ENCODE results near the gene BAZ1B. TPM values are rescaled to one million over a fixed set of nuclear protein-coding genes. Genes with fewer than 3 reads are reported as not detected.

Gene BAZ1B
- total and polyA plus RNA-seq, 2 of the 4 experiments (the other 2 are of a cell fraction), result 20.2 to 45.0 TPM

DNA sequence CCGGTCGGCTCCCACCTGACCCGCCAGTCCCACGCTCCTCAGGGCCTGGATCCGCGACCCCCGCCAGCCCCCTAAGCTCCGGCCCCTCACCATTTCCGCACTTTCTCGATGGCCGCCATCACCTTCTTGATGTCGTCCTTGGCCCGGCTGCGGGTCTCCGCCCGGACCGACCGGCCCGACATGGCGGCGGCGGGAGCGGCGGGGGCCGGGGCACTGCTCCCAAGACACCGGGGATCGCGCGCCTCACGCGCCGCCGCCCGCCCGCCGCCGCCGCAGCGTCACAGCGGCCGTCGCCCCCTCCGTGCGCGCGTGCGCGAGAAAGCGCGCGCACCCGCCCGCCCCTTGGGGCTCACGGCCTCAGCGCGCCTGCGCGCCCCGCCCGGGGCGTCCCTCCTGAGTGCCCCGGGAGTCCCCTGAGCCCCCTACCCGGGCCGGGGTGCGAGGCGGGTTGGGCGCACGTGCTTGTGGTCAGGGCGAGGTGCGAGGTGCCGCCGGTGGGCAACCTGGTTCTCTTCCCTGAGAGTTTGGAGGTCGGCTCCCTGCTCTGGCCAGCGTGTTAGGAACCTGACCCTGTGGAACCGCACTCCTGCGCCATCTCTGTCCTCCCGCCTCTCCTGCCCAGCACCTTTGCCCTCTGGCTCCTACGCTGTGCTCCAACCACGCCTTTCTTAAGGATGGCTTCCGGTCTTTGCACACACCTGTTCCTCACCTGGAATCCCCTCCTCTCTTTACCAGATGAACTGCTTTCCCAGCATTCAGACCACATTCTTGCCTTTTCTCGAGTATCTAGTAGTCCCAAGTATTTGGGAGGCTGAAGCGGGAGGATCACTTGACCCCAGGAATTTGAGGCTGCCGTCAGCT lies 35.5 kb upstream of the BAZ1B start, which contains the start of gene BCL7B:
Gene BCL7B (minus strand): TSS at position 294 of the 861 bp plus-strand sequence. CDS start 112 bp downstream, at position 182.
- Histone ChIP-seq H3K9ac (ENCODE audit: low read depth, low read length) (peak within 1 kb of the TSS; percentile 91), H3K27ac (ENCODE audit: insufficient read depth, low read length) (peak within 1 kb of the TSS; percentile 99), H3K27me3 (ENCODE audit: control insufficient read depth, insufficient read depth, low read length) (no peaks in the 10 kb centered on the region), H2BK15ac (ENCODE audit: low read depth, low read length) (peak within 1 kb of the TSS; percentile 49; the same call in 1 of the 3 replicates), H4K91ac (ENCODE audit: insufficient read depth, low read depth, low read length) (peak within 1 kb of the TSS; percentile 96), H2BK20ac (ENCODE audit: low read depth, low read length) (no peak within 1 kb of the TSS), H3K56ac (ENCODE audit: extremely low read depth, insufficient read depth, low read length) (peak within 1 kb of the TSS; percentile 63), H3K36me3 (ENCODE audit: control insufficient read depth, insufficient read depth, low read length) (peaks cover 2% of the 10 kb centered on the region), H3K9me1 (ENCODE audit: insufficient read depth, low read length) (peaks cover 14% of the 10 kb centered on the region), H2AFZ (replicated peaks; ENCODE audit: low read length, poor library complexity) (peak within 1 kb of the TSS; percentile 99), H4K5ac (ENCODE audit: low read depth, low read length) (peak within 1 kb of the TSS; percentile 98), H2AK5ac (ENCODE audit: low read depth, low read length) (peak within 1 kb of the TSS; percentile 99), H3K4me3 (ENCODE audit: insufficient read depth, low read depth, low read length) (peak within 1 kb of the TSS; percentile 88), H3K9me3 (ENCODE audit: control insufficient read depth, insufficient read depth, low read length) (no peaks in the 10 kb centered on the region), H3K23ac (ENCODE audit: low read depth, low read length) (peak within 1 kb of the TSS; percentile 96; the same call in 1 of the 2 replicates), H2BK120ac (ENCODE audit: low read depth, low read length) (peak within 1 kb of the TSS; percentile 66; the same call in 1 of the 2 replicates), H2AK9ac (replicated peaks; ENCODE audit: low read depth, low read length, poor library complexity) (peak within 1 kb of the TSS; percentile 100), H3K4ac (ENCODE audit: low read depth, low read length) (peak within 1 kb of the TSS; percentile 96), H4K20me1 (ENCODE audit: insufficient read depth, low read length) (peaks cover 35% of the 10 kb centered on the region), H3K79me1 (ENCODE audit: low read depth in 1 of 2, low read length in 2 of 2) (peaks cover 8 to 37% of the 10 kb centered on the region in 2 experiments), H2BK5ac (ENCODE audit: low read depth, low read length, poor library complexity, severe bottlenecking) (peak within 1 kb of the TSS; percentile 92), H3K14ac (replicated peaks; ENCODE audit: low read depth, low read length) (peak within 1 kb of the TSS; percentile 96), H3K4me2 (ENCODE audit: low read depth, low read length) (peak within 1 kb of the TSS; percentile 93), H3K18ac (ENCODE audit: low read depth, low read length) (peak within 1 kb of the TSS; percentile 79), H4K8ac (ENCODE audit: low read depth in 2 of 2, low read length in 2 of 2) (peak within 1 kb of the TSS; percentile 98 to 100), H3K4me1 (ENCODE audit: control insufficient read depth, insufficient read depth, low read length) (peaks cover 13% of the 10 kb centered on the region)
- BruUV-seq (replicated peaks), result no TSS peak
- dilution Hi-C loops (cut with HindIII; ENCODE audit: low sequenced_read_pairs, unreplicated experiment), result no loop called here
- TF ChIP-seq BHLHE40 (IDR thresholded peaks at IDR 0.05; ENCODE audit: low read depth, low read length) (0 out of 2 replicates have a peak, but pooled peaks have one; percentile 47), FOS (IDR thresholded peaks at IDR 0.05; ENCODE audit: low read depth, low read length) (no peak), CEBPB (IDR thresholded peaks at IDR 0.05; ENCODE audit: low read depth, low read length) (no peak), POLR2A (IDR thresholded peaks at IDR 0.05; ENCODE audit: low read depth, low read length) (peak; percentile 80; the same call in 1 of the 2 replicates), MAFK (IDR thresholded peaks at IDR 0.05; ENCODE audit: low read depth, low read length) (no peak), MAZ (IDR thresholded peaks at IDR 0.05; ENCODE audit: borderline replicate concordance, low read depth, low read length) (peak; percentile 38; the same call in 1 of the 2 replicates), SMC3 (IDR thresholded peaks at IDR 0.05; ENCODE audit: low read depth, low read length) (no peak), NFE2L2 (IDR thresholded peaks at IDR 0.05; ENCODE audit: low read depth, low read length) (0 out of 2 replicates have a peak, but pooled peaks have one; percentile 9), RFX5 (IDR thresholded peaks at IDR 0.05; ENCODE audit: low read depth, low read length) (no peak), CHD1 (IDR thresholded peaks at IDR 0.05; ENCODE audit: low read depth, low read length) (peak; percentile 92; the same call in 1 of the 2 replicates)
- TF ChIP-seq, protein P1, sequence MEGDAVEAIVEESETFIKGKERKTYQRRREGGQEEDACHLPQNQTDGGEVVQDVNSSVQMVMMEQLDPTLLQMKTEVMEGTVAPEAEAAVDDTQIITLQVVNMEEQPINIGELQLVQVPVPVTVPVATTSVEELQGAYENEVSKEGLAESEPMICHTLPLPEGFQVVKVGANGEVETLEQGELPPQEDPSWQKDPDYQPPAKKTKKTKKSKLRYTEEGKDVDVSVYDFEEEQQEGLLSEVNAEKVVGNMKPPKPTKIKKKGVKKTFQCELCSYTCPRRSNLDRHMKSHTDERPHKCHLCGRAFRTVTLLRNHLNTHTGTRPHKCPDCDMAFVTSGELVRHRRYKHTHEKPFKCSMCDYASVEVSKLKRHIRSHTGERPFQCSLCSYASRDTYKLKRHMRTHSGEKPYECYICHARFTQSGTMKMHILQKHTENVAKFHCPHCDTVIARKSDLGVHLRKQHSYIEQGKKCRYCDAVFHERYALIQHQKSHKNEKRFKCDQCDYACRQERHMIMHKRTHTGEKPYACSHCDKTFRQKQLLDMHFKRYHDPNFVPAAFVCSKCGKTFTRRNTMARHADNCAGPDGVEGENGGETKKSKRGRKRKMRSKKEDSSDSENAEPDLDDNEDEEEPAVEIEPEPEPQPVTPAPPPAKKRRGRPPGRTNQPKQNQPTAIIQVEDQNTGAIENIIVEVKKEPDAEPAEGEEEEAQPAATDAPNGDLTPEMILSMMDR (conservative IDR thresholded peaks at IDR 0.05; ENCODE audit: low read depth, low read length), result no peak
- CTCF ChIA-PET, result interaction anchor here (1.2 kb wide), 1 partner anchor 8 kb away, joined by 5 read pairs; no protein-coding TSS in a partner anchor
- in situ Hi-C loops (cut with MboI; ENCODE audit: low sequenced_read_pairs), result no loop called here
- peak; percentile 72 for ATAC-seq (ENCODE audit: low read depth)
- intact Hi-C loops (cut with micrococcal nuclease), result loop anchor here (2.0 kb wide), 1 partner anchor 35 kb away; the partner anchor contains the start of gene BAZ1B
- DNase-seq, result peak; percentile 47
- 7% methylated on average over 40 of the region's 83 CpGs; no CpG with 5 or more reads in 1 of the 2 experiments for WGBS, 2 experiments (ENCODE audit: extremely low coverage in 2 of 2, insufficient read length in 1 of 2)
- POLR2A ChIA-PET (ENCODE audit: unreplicated experiment), result no interaction called here
